SU-DHL-6 (cell line): ENCODE measurements around the gene EXOC6B.

Source experiments
- H2AFZ ChIP-seq: fragments of 200-600 bp; sonication (generic); 2 replicates; pipeline ENCODE4 v1.6.1; 2014; ENCODE audit warnings: low read depth, mild to moderate bottlenecking, moderate library complexity, mixed read lengths, antibody characterized with exemption, low read length; ENCODE audit not compliant: severe bottlenecking
- H3F3A ChIP-seq: fragments of 200-600 bp; shearing (Covaris generic); 2 replicates; pipeline ENCODE4 v1.6.0; 2016; ENCODE audit warnings: antibody characterized with exemption, mild to moderate bottlenecking; ENCODE audit not compliant: insufficient read depth
- H3K27ac ChIP-seq: fragments of 200-600 bp; sonication (generic); 2 replicates; pipeline ENCODE4 v1.5.1; 2016; ENCODE audit warnings: low read depth, mild to moderate bottlenecking, low read length, moderate library complexity, mixed read lengths
- H3K27me3 ChIP-seq: fragments of 200-600 bp; sonication (generic), shearing (Covaris generic); 2 replicates; pipeline ENCODE4 v1.6.0; 2014; ENCODE audit warnings: mild to moderate bottlenecking, low read length
- H3K36me3 ChIP-seq: fragments of 200-600 bp; sonication (generic); 2 replicates; pipeline ENCODE4 v1.6.1; 2014; ENCODE audit warnings: mild to moderate bottlenecking, low read length, mixed read lengths
- H3K4me2 ChIP-seq: fragments of 300-600, 200-600 bp; shearing (Covaris generic), sonication (generic); 2 replicates; pipeline ENCODE4 v1.6.0; 2014; ENCODE audit warnings: low read length, low read depth, mild to moderate bottlenecking; ENCODE audit not compliant: poor library complexity, severe bottlenecking
- H3K4me3 ChIP-seq: fragments of 200-600 bp; sonication (generic); 2 replicates; pipeline ENCODE4 v1.5.1; 2014; ENCODE audit warnings: antibody characterized with exemption, low read length, mild to moderate bottlenecking, mixed read lengths; ENCODE audit not compliant: insufficient read depth, poor library complexity, severe bottlenecking
- H3K79me2 ChIP-seq: fragments of 200-600 bp; sonication (generic); 2 replicates; pipeline ENCODE4 v1.6.1; 2014; ENCODE audit warnings: mild to moderate bottlenecking, low read length, moderate library complexity; ENCODE audit not compliant: insufficient read depth
- H3K9ac ChIP-seq: fragments of 200-600 bp; sonication (generic); 2 replicates; pipeline ENCODE4 v1.7.0; 2014; ENCODE audit warnings: mild to moderate bottlenecking, low read length
- H3K9me2 ChIP-seq: fragments of 200-600 bp; sonication (generic); replicated peaks from 2 replicates; pipeline ENCODE4 v1.6.1; 2014; ENCODE audit warnings: low read length; ENCODE audit not compliant: insufficient read depth
- H3K9me3 ChIP-seq: fragments of 200-600 bp; sonication (generic); 2 replicates; pipeline ENCODE4 v1.6.1; 2014; ENCODE audit warnings: low read length, mixed read lengths; ENCODE audit not compliant: insufficient read depth
- H4K20me1 ChIP-seq: fragments of 200-600 bp; sonication (generic); 2 replicates; pipeline ENCODE4 v1.6.1; 2014; ENCODE audit warnings: low read depth, mild to moderate bottlenecking, antibody characterized with exemption, low read length, moderate library complexity, mixed read lengths
- CTCF ChIP-seq: fragments of 200-600 bp; sonication (generic); IDR thresholded peaks from one replicate; pipeline ENCODE4 v1.5.1; 2017; ENCODE audit warnings: antibody characterized with exemption, mild to moderate bottlenecking, low read length, moderate library complexity; ENCODE audit not compliant: insufficient read depth, poor library complexity, severe bottlenecking
- EZH2phosphoT487 ChIP-seq: fragments of 200-600 bp; sonication (generic), shearing (Covaris generic); conservative IDR thresholded peaks from 2 replicates; pipeline ENCODE4 v1.6.1; 2018; ENCODE audit warnings: mild to moderate bottlenecking, antibody characterized with exemption, low read length, moderate library complexity, mixed read lengths

Gene EXOC6B

DNA sequence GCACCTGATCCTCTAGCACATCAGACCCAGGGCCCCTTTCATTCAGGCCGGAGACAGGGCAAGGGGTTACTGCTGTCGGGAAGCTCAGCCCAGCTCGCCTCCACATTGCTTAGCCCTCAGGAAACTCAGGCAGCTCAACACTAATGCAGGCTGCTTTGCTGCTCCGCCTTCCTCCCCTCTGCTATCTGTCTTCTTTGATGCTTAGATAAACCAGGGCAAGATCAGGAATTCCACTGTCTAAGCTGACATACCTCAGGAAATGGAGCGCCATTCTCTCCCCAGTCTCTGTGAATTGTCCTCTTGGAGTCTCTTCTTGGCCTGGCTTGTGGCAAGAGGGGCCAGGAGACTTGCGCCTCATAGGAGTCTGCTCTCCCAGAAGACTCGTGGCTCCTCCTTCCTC is 25.5 kb upstream of the EXOC6B start:
- H3K4me3 ChIP-seq: no peak overlapping the region
- H3K4me2 ChIP-seq: no peak overlapping the region
- no peaks in the 10 kb centered on the region for H3K27me3 ChIP-seq
- H3K36me3 ChIP-seq: no peaks in the 10 kb centered on the region
- H3K79me2 ChIP-seq: no peaks in the 10 kb centered on the region
- H3K9me3 ChIP-seq: no peaks in the 10 kb centered on the region
- H3K9ac ChIP-seq: no peak overlapping the region
- H3K27ac ChIP-seq: no peak overlapping the region
- H3K9me2 ChIP-seq: no peaks in the 10 kb centered on the region
- no peaks in the 10 kb centered on the region for H4K20me1 ChIP-seq
- H2AFZ ChIP-seq: no peak overlapping the region
- H3F3A ChIP-seq: no peaks in the 10 kb centered on the region
- TF ChIP-seq CTCF: no peak
- no peak for TF ChIP-seq EZH2phosphoT487

DNA sequence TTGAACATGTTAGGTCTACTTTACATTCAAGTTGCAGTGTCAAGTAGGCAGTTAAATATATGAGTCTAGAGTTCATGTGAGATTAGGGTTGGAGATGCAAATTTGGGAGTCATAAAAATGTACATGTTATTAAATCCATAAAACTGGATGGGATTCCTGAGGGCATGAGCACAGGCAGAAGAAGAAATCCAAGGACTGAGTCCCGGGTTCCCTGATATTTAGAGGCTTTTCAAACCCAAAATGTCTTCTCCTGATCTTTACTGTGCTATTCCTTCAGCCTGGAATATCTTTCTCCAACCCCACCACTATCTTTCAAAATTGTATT is 23.3 kb upstream of the EXOC6B start:
- H4K20me1 ChIP-seq: no peaks in the 10 kb centered on the region
- H3K9ac ChIP-seq: no peak overlapping the region
- H2AFZ ChIP-seq: no peak overlapping the region
- no peak overlapping the region for H3K27ac ChIP-seq
- no peak overlapping the region for H3K4me2 ChIP-seq
- TF ChIP-seq CTCF: no peak
- no peak for TF ChIP-seq EZH2phosphoT487
- no peaks in the 10 kb centered on the region for H3K79me2 ChIP-seq
- no peaks in the 10 kb centered on the region for H3K36me3 ChIP-seq
- H3K9me2 ChIP-seq: no peaks in the 10 kb centered on the region
- no peaks in the 10 kb centered on the region for H3F3A ChIP-seq
- H3K4me3 ChIP-seq: no peak overlapping the region
- no peaks in the 10 kb centered on the region for H3K9me3 ChIP-seq
- no peaks in the 10 kb centered on the region for H3K27me3 ChIP-seq

DNA sequence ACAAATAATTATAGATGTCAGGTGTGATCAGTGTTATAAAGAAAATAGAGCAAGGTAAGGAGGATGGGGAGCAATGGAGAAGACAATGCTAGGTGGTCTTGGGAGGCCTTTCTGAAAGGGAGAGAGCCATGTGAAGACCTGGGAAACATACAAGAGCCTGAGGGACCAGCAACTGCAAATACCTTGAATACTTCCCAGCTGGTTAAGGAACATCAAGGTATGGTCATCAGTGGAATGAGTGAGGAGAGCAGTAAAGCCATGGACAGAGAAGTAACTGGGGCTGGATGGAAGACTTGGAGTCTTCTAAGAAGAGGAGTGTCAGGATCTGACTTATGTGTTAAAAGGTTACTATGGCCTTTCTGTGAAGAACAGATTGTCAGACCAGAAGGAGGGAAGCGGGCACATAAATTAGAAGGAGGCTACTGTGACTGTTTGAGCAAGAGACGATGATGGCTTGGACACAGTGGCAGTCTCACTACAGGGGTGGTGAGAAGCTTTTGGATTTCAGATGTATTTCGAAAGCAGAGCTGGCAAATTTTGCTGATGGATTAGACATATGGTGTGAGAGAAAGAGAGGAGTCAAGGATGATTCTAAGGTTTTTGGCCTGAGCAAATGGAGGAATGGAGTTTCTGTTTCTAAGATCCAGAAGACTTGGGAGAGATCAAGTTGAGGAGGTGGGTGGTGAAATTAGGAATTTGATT is 22.8 kb upstream of the EXOC6B start:
- Histone ChIP-seq H3K9me3 (no peaks in the 10 kb centered on the region), H2AFZ (no peak overlapping the region), H3K27me3 (no peaks in the 10 kb centered on the region), H3K79me2 (no peaks in the 10 kb centered on the region), H3K27ac (no peak overlapping the region), H3K4me2 (no peak overlapping the region), H3K4me3 (no peak overlapping the region), H4K20me1 (no peaks in the 10 kb centered on the region), H3K9ac (no peak overlapping the region), H3F3A (no peaks in the 10 kb centered on the region), H3K36me3 (no peaks in the 10 kb centered on the region), H3K9me2 (no peaks in the 10 kb centered on the region)
- no peak for TF ChIP-seq CTCF
- no peak for TF ChIP-seq EZH2phosphoT487
